ENCODE results near the gene TNFRSF1A.

The TNFRSF1A gene

GRCh38 chr12:6341417-6342139, at the start of gene TNFRSF1A:
TNFRSF1A (minus strand) TSS chr12:6342076; CDS start chr12:6341814, 262 bp downstream.
- H3K36me3 ChIP-seq (ENCODE audit: control insufficient read depth, insufficient read depth, low read length) = no peaks in the 10 kb centered on the region
- no peaks in the 10 kb centered on the region for H3K9me3 ChIP-seq (ENCODE audit: control insufficient read depth, insufficient read depth, low read length)
- peaks cover 20% of the 10 kb centered on the region for H3K4me1 ChIP-seq (ENCODE audit: control insufficient read depth, insufficient read depth, low read length)
- peak within 1 kb of the TSS; percentile 61 for H3K4me3 ChIP-seq (ENCODE audit: low read length)
- H3K27me3 ChIP-seq (ENCODE audit: control insufficient read depth, insufficient read depth, low read length) = no peaks in the 10 kb centered on the region
- H3K27ac ChIP-seq (ENCODE audit: low read length) = no peak within 1 kb of the TSS
- no CpG with 5 or more reads among the region's 21 CpGs for WGBS (ENCODE audit: insufficient coverage, insufficient read length)
- no peak for DNase-seq (ENCODE audit: low read depth, low spot score)

GRCh38 chr12:6391013-6391412, 49.1 kb upstream of the TNFRSF1A start:
- Histone ChIP-seq H3K36me3 (ENCODE audit: control insufficient read depth, insufficient read depth, low read length) (no peaks in the 10 kb centered on the region), H3K27me3 (ENCODE audit: control insufficient read depth, insufficient read depth, low read length) (no peaks in the 10 kb centered on the region), H3K27ac (ENCODE audit: low read length) (no peak overlapping the region), H3K9me3 (ENCODE audit: control insufficient read depth, insufficient read depth, low read length) (no peaks in the 10 kb centered on the region), H3K4me1 (ENCODE audit: control insufficient read depth, insufficient read depth, low read length) (peaks cover 3% of the 10 kb centered on the region; the same call in 1 of the 2 replicates), H3K4me3 (ENCODE audit: low read length) (no peak overlapping the region)
- DNase-seq (ENCODE audit: low read depth, low spot score) = no peak
- WGBS (ENCODE audit: insufficient coverage, insufficient read length) = no CpG with 5 or more reads among the region's 17 CpGs

GRCh38 chr12:6390084-6390799, 48.4 kb upstream of the TNFRSF1A start:
- Histone ChIP-seq H3K27ac (ENCODE audit: low read length) (no peak overlapping the region), H3K27me3 (ENCODE audit: control insufficient read depth, insufficient read depth, low read length) (no peaks in the 10 kb centered on the region), H3K9me3 (ENCODE audit: control insufficient read depth, insufficient read depth, low read length) (no peaks in the 10 kb centered on the region), H3K4me1 (ENCODE audit: control insufficient read depth, insufficient read depth, low read length) (peaks cover 3% of the 10 kb centered on the region; the same call in 1 of the 2 replicates), H3K36me3 (ENCODE audit: control insufficient read depth, insufficient read depth, low read length) (no peaks in the 10 kb centered on the region), H3K4me3 (ENCODE audit: low read length) (no peak overlapping the region)
- WGBS (ENCODE audit: insufficient coverage, insufficient read length) = no CpG with 5 or more reads among the region's 15 CpGs
- no peak for DNase-seq (ENCODE audit: low read depth, low spot score)

DNA sequence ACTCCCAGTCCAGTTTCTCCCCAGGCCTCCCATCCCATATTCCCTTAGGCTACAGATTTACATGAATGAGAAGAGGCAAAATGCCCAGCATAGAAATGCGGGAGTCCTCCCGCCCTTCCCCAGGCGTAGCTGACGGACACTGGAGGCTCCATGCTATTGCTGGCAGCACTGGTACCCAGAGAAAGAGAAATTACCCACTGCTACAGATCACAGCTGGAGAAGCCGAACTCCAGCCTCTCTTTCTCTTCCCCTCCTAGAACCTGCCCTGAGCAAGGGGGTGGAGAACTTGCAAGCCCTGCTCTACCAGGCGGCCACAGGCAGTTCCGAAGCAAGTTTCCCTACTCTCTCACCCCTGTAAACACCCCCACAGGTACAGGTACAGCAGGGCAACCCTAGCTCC, 45.7 kb upstream of the TNFRSF1A start:
- Histone ChIP-seq H3K27ac (ENCODE audit: low read length) (no peak overlapping the region), H3K4me1 (ENCODE audit: control insufficient read depth, insufficient read depth, low read length) (peaks cover 12% of the 10 kb centered on the region), H3K9me3 (ENCODE audit: control insufficient read depth, insufficient read depth, low read length) (no peaks in the 10 kb centered on the region), H3K36me3 (ENCODE audit: control insufficient read depth, insufficient read depth, low read length) (no peaks in the 10 kb centered on the region), H3K27me3 (ENCODE audit: control insufficient read depth, insufficient read depth, low read length) (peaks cover 8% of the 10 kb centered on the region; the same call in 1 of the 2 replicates), H3K4me3 (ENCODE audit: low read length) (no peak overlapping the region)
- DNase-seq (ENCODE audit: low read depth, low spot score) = no peak
- WGBS (ENCODE audit: insufficient coverage, insufficient read length) = no CpG with 5 or more reads among the region's 7 CpGs

DNA sequence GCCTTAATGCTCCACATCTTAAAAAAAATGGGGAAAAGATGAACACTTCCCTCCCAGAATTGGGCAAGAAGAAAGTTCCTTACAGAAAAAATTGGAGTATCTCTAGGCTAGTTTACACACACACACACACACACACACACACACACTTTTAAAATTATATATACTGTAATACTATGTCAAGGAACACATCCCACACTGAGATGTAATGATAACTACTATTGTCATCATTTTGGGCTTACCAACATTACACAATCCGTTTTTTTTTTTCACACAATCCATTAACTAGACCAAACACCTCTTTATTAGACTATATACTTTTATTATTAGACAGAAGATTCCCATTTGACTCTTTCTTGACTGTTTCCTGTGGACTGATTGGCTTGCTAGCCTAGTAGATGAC, 44.6 kb upstream of the TNFRSF1A start:
- peaks cover 13% of the 10 kb centered on the region for H3K4me1 ChIP-seq (ENCODE audit: control insufficient read depth, insufficient read depth, low read length)
- no peak overlapping the region for H3K27ac ChIP-seq (ENCODE audit: low read length)
- H3K9me3 ChIP-seq (ENCODE audit: control insufficient read depth, insufficient read depth, low read length) = no peaks in the 10 kb centered on the region
- H3K27me3 ChIP-seq (ENCODE audit: control insufficient read depth, insufficient read depth, low read length) = peaks cover 8% of the 10 kb centered on the region; the same call in 1 of the 2 replicates
- no peak for DNase-seq (ENCODE audit: low read depth, low spot score)
- H3K4me3 ChIP-seq (ENCODE audit: low read length) = no peak overlapping the region
- no peaks in the 10 kb centered on the region for H3K36me3 ChIP-seq (ENCODE audit: control insufficient read depth, insufficient read depth, low read length)
- 100% methylated on average over 1 of the region's 1 CpG for WGBS (ENCODE audit: insufficient coverage, insufficient read length)

- H3K4me3 ChIP-seq (ENCODE audit: low read length) = no peak overlapping the region
- peaks cover 13% of the 10 kb centered on the region for H3K4me1 ChIP-seq (ENCODE audit: control insufficient read depth, insufficient read depth, low read length)
- no peak for DNase-seq (ENCODE audit: low read depth, low spot score)
- no peaks in the 10 kb centered on the region for H3K36me3 ChIP-seq (ENCODE audit: control insufficient read depth, insufficient read depth, low read length)
- no peak overlapping the region for H3K27ac ChIP-seq (ENCODE audit: low read length)
- H3K9me3 ChIP-seq (ENCODE audit: control insufficient read depth, insufficient read depth, low read length) = no peaks in the 10 kb centered on the region
- peaks cover 8% of the 10 kb centered on the region; the same call in 1 of the 2 replicates for H3K27me3 ChIP-seq (ENCODE audit: control insufficient read depth, insufficient read depth, low read length)
- WGBS (ENCODE audit: insufficient coverage, insufficient read length) = no CpG with 5 or more reads among the region's 11 CpGs
Measured at GRCh38 chr12:6386038-6386437, 44.2 kb upstream of the TNFRSF1A start.

GRCh38 chr12:6384499-6385436, 42.9 kb upstream of the TNFRSF1A start:
- Histone ChIP-seq H3K36me3 (ENCODE audit: control insufficient read depth, insufficient read depth, low read length) (no peaks in the 10 kb centered on the region), H3K27ac (ENCODE audit: low read length) (no peak overlapping the region), H3K27me3 (ENCODE audit: control insufficient read depth, insufficient read depth, low read length) (peaks cover 8% of the 10 kb centered on the region; the same call in 1 of the 2 replicates), H3K4me1 (ENCODE audit: control insufficient read depth, insufficient read depth, low read length) (peaks cover 13% of the 10 kb centered on the region), H3K4me3 (ENCODE audit: low read length) (no peak overlapping the region), H3K9me3 (ENCODE audit: control insufficient read depth, insufficient read depth, low read length) (no peaks in the 10 kb centered on the region)
- no peak for DNase-seq (ENCODE audit: low read depth, low spot score)
- WGBS (ENCODE audit: insufficient coverage, insufficient read length) = no CpG with 5 or more reads among the region's 36 CpGs

- Histone ChIP-seq H3K36me3 (ENCODE audit: control insufficient read depth, insufficient read depth, low read length) (no peaks in the 10 kb centered on the region), H3K4me1 (ENCODE audit: control insufficient read depth, insufficient read depth, low read length) (peaks cover 13% of the 10 kb centered on the region), H3K27ac (ENCODE audit: low read length) (no peak within 1 kb of the TSS), H3K9me3 (ENCODE audit: control insufficient read depth, insufficient read depth, low read length) (no peaks in the 10 kb centered on the region), H3K4me3 (ENCODE audit: low read length) (no peak within 1 kb of the TSS), H3K27me3 (ENCODE audit: control insufficient read depth, insufficient read depth, low read length) (peaks cover 8% of the 10 kb centered on the region; the same call in 1 of the 2 replicates)
- no peak for DNase-seq (ENCODE audit: low read depth, low spot score)
- no CpG with 5 or more reads among the region's 62 CpGs for WGBS (ENCODE audit: insufficient coverage, insufficient read length)
Measured at GRCh38 chr12:6383572-6384498, 42.0 kb upstream of the TNFRSF1A start, which contains the start of gene LTBR. LTBR (plus strand) TSS chr12:6384162; CDS start chr12:6384359, 197 bp downstream.

GRCh38 chr12:6382982-6383381, 41.1 kb upstream of the TNFRSF1A start:
- Histone ChIP-seq H3K4me3 (ENCODE audit: low read length) (no peak overlapping the region), H3K27me3 (ENCODE audit: control insufficient read depth, insufficient read depth, low read length) (peaks cover 8% of the 10 kb centered on the region; the same call in 1 of the 2 replicates), H3K9me3 (ENCODE audit: control insufficient read depth, insufficient read depth, low read length) (no peaks in the 10 kb centered on the region), H3K36me3 (ENCODE audit: control insufficient read depth, insufficient read depth, low read length) (no peaks in the 10 kb centered on the region), H3K4me1 (ENCODE audit: control insufficient read depth, insufficient read depth, low read length) (peaks cover 13% of the 10 kb centered on the region), H3K27ac (ENCODE audit: low read length) (no peak overlapping the region)
- no peak for DNase-seq (ENCODE audit: low read depth, low spot score)
- no CpG with 5 or more reads among the region's 6 CpGs for WGBS (ENCODE audit: insufficient coverage, insufficient read length)
